ENCODE data around the gene DNAAF5.
A peak's percentile ranks its signal among the peaks of the same experiment; 100 is the strongest.

DNAAF5 gene

GRCh38 chr7:770741-771166 lies 44.3 kb downstream of the DNAAF5 start:
- DNase-seq, result no peak

- no peak for DNase-seq
Measured at GRCh38 chr7:771234-772004, 44.9 kb downstream of the DNAAF5 start.

GRCh38 chr7:772005-772294 lies 45.5 kb downstream of the DNAAF5 start:
- no peak for DNase-seq

GRCh38 chr7:772392-772791 lies 45.9 kb downstream of the DNAAF5 start:
- DNase-seq, result no peak

GRCh38 chr7:772861-773621 lies 46.5 kb downstream of the DNAAF5 start:
- no peak for DNase-seq

GRCh38 chr7:773622-773915 lies 47.1 kb downstream of the DNAAF5 start:
- no peak for DNase-seq

- DNase-seq, result peak in 1 of 2 experiments; percentile 6
Measured at GRCh38 chr7:774161-775109, 47.9 kb downstream of the DNAAF5 start.

- no peak for DNase-seq
Measured at GRCh38 chr7:776381-776780, 49.9 kb downstream of the DNAAF5 start.

- no peak for DNase-seq
Measured at GRCh38 chr7:776992-777727, 50.7 kb downstream of the DNAAF5 start.

- no peak for DNase-seq
Measured at GRCh38 chr7:777728-778078, 51.2 kb downstream of the DNAAF5 start.

GRCh38 chr7:778271-778967 lies 51.9 kb downstream of the DNAAF5 start:
- DNase-seq, result no peak

- no peak for DNase-seq
Measured at GRCh38 chr7:778968-779451, 52.5 kb downstream of the DNAAF5 start.

GRCh38 chr7:779480-779879 lies 53.0 kb downstream of the DNAAF5 start:
- no peak for DNase-seq

- DNase-seq, result no peak
Measured at GRCh38 chr7:780081-780480, 53.6 kb downstream of the DNAAF5 start.

GRCh38 chr7:780516-780915 lies 54.0 kb downstream of the DNAAF5 start:
- DNase-seq, result no peak

GRCh38 chr7:781186-781849 lies 54.8 kb downstream of the DNAAF5 start:
- DNase-seq, result no peak

- DNase-seq, result no peak
Measured at GRCh38 chr7:781936-782529, 55.5 kb downstream of the DNAAF5 start.

GRCh38 chr7:782718-783449 lies 56.4 kb downstream of the DNAAF5 start:
- DNase-seq, result no peak

GRCh38 chr7:783556-784490 lies 57.3 kb downstream of the DNAAF5 start:
- DNase-seq, result no peak
